Endothelial cell of umbilical vein (primary cell): ENCODE results near the gene MAPRE2. TPM values are rescaled to one million over a fixed set of nuclear protein-coding genes. Genes with fewer than 3 reads are reported as not detected.

ENCODE experiments used
- BruUV-seq: library from RNA; stranded (reverse); fragments of 400-500 nt; replicated peaks from 2 replicates; lab custom pipeline; 2021; lab: Mats Ljungman, UMichigan
- CTCF ChIA-PET: fragments of 300-600, 350-600 bp; sonication (Branson Sonifier 250); formaldehyde crosslinking; loops from one replicate; lab custom pipeline; 2021; ENCODE audit warnings: antibody characterized with exemption, inconsistent platforms; lab: Charles Lee
- POLR2A ChIA-PET: fragments of 300-600, 350-600 bp; sonication (Branson Sonifier 250); formaldehyde crosslinking; loops from one replicate; lab custom pipeline; 2021; ENCODE audit warnings: antibody characterized with exemption, inconsistent platforms; lab: Charles Lee
- DNase-seq: peaks from one replicate; pipeline ENCODE4 v3.0.0-alpha.2; 2011; ENCODE audit warnings: low read depth, low spot score
- FAIRE-seq: peaks from 2 replicates; lab custom pipeline; 2011; peaks lifted over from hg19 to GRCh38; lab: Jason Lieb, UNC
- H2AFZ ChIP-seq: 2 replicates; pipeline ENCODE4 v1.6.0; 2012; ENCODE audit warnings: low read depth, low read length, control low read depth, inconsistent platforms
- H3K27ac ChIP-seq: 2 replicates; pipeline ENCODE4 v1.5.1; 2011; ENCODE audit warnings: low read depth, mild to moderate bottlenecking, control low read depth, low read length, moderate library complexity; ENCODE audit not compliant: insufficient read depth
- H3K27me3 ChIP-seq, 2 experiments: 2 replicates each; pipeline versions ENCODE4 v1.6.0 to v1.6.1; 2011; ENCODE audit warnings: low read length in 2 of 2, mixed read lengths in 1 of 2; ENCODE audit not compliant: control insufficient read depth in 2 of 2, insufficient read depth in 2 of 2
- H3K36me3 ChIP-seq, 2 experiments: 2 replicates in 1 of 2; 3 replicates in 1 of 2; pipeline ENCODE4 v1.5.1; 2011; ENCODE audit warnings: low read length in 2 of 2, mild to moderate bottlenecking in 1 of 2, moderate library complexity in 1 of 2; ENCODE audit not compliant: control insufficient read depth in 2 of 2, insufficient read depth in 2 of 2; ENCODE audit errors: extremely low read depth in 1 of 2
- H3K4me1 ChIP-seq: 3 replicates; pipeline ENCODE4 v1.5.1; 2011; ENCODE audit warnings: mild to moderate bottlenecking, low read length; ENCODE audit not compliant: control insufficient read depth, insufficient read depth; ENCODE audit errors: extremely low read depth
- H3K4me2 ChIP-seq: 2 replicates; pipeline ENCODE4 v1.6.1; 2011; ENCODE audit warnings: low read length, control low read depth, mixed read lengths; ENCODE audit not compliant: insufficient read depth
- H3K4me3 ChIP-seq, 3 experiments: fragments of 200-600 bp in 1 of 3; sonication (generic), shearing (Covaris generic) in 1 of 3; replicated peaks in 1 of 3; 2 replicates each; pipeline ENCODE4 v1.5.1; 2011 to 2016; ENCODE audit warnings: control low read depth in 3 of 3, low read length in 3 of 3, mild to moderate bottlenecking in 2 of 3, inconsistent platforms in 1 of 3, low read depth in 1 of 3, moderate library complexity in 1 of 3; ENCODE audit not compliant: insufficient read depth in 1 of 3
- H3K79me2 ChIP-seq: 2 replicates; pipeline ENCODE4 v1.6.0; 2012; ENCODE audit warnings: low read length, inconsistent platforms; ENCODE audit not compliant: control insufficient read depth, insufficient read depth
- H3K9ac ChIP-seq: replicated peaks from 2 replicates; pipeline ENCODE3; 2011; ENCODE audit warnings: low read length, control low read depth; ENCODE audit not compliant: insufficient read depth; ENCODE audit errors: extremely low read depth
- H3K9me1 ChIP-seq: replicated peaks from 3 replicates; pipeline ENCODE4 v1.6.0; 2011; ENCODE audit warnings: mild to moderate bottlenecking, low read length; ENCODE audit not compliant: control insufficient read depth, insufficient read depth; ENCODE audit errors: extremely low read depth
- H3K9me3 ChIP-seq: replicated peaks from 2 replicates; pipeline ENCODE4 v1.5.1; 2012; ENCODE audit warnings: low read length, inconsistent platforms; ENCODE audit not compliant: control insufficient read depth, insufficient read depth
- H4K20me1 ChIP-seq: replicated peaks from 2 replicates; pipeline ENCODE3; 2011; ENCODE audit warnings: mild to moderate bottlenecking, low read length; ENCODE audit not compliant: control insufficient read depth, insufficient read depth; ENCODE audit errors: extremely low read depth
- EZH2 ChIP-seq: IDR thresholded peaks from 2 replicates; pipeline ENCODE4 v1.6.1; 2012; ENCODE audit warnings: borderline replicate concordance, low read depth, mild to moderate bottlenecking, moderate library complexity, low read length, inconsistent platforms; ENCODE audit not compliant: severe bottlenecking
- FOS ChIP-seq: IDR thresholded peaks from 2 replicates; pipeline ENCODE4 v1.6.1; 2011; ENCODE audit warnings: mild to moderate bottlenecking, low read length, moderate library complexity, borderline replicate concordance; ENCODE audit not compliant: insufficient read depth
- GATA2 ChIP-seq: IDR thresholded peaks from 2 replicates; pipeline ENCODE4 v1.7.0; 2011; ENCODE audit warnings: low read depth, mild to moderate bottlenecking, moderate library complexity, mixed read lengths, low read length; ENCODE audit not compliant: insufficient read length, insufficient read depth
- JUN ChIP-seq: IDR thresholded peaks from 2 replicates; pipeline ENCODE4 v1.6.1; 2011; ENCODE audit warnings: borderline replicate concordance, low read depth; ENCODE audit not compliant: insufficient read length, insufficient read depth
- MYC ChIP-seq: IDR thresholded peaks from one replicate; pipeline ENCODE4 v1.6.1; 2011; ENCODE audit warnings: mild to moderate bottlenecking, low read depth, low read length
- POLR2A ChIP-seq: IDR thresholded peaks from 2 replicates; pipeline ENCODE4 v1.6.1; 2012; ENCODE audit warnings: low read depth, mild to moderate bottlenecking, control low read depth, low read length
- POLR2AphosphoS5 ChIP-seq: IDR thresholded peaks from 2 replicates; pipeline ENCODE4 v1.6.1; 2012; ENCODE audit warnings: low read depth, mild to moderate bottlenecking, control low read depth, low read length, moderate library complexity; ENCODE audit not compliant: insufficient read depth
- dilution Hi-C: fragments of 300-500 bp; cut with MboI; formaldehyde crosslinking; loops from one replicate; pipeline ENCODE4 v1.15.0; 2019; ENCODE audit warnings: low sequenced_read_pairs; ENCODE audit not compliant: extremely low pct_ligation_motif_present
- intact Hi-C: fragments of 100-400 bp; cut with micrococcal nuclease; formaldehyde crosslinking; loops from one replicate; pipeline ENCODE4 v1.10.0; 2022
- polyA plus RNA-seq, 4 experiments: library from polyadenylated mRNA; depleted of rRNA in 3 of 4; stranded (reverse) in 3 of 4; unstranded in 1 of 4; fragments of >200 nt; gene quantifications; 2 replicates each; pipeline versions ENCODE4 v1.2.1 to v1.2.3, GENCODE V29; 2011 to 2012; ENCODE audit warnings: missing spikeins in 1 of 4
- total RNA-seq: library from RNA; stranded (reverse); gene quantifications from 2 replicates; pipeline ENCODE4 v1.2.3, GENCODE V29; 2021
- TF ChIP-seq, protein P1 (sequence below): IDR thresholded peaks from 2 replicates; pipeline ENCODE4 v1.6.1; 2011; ENCODE audit not compliant: insufficient read depth, insufficient read length
- TF ChIP-seq, protein P2 (sequence below), 2 donors: IDR thresholded peaks; 1 replicate in 1 of 2; 2 replicates in 1 of 2; pipeline ENCODE4 v1.5.1; 2011; ENCODE audit warnings: low read length in 2 of 2, mild to moderate bottlenecking in 2 of 2, moderate library complexity in 2 of 2, control low read depth in 1 of 2, inconsistent platforms in 1 of 2, low read depth in 1 of 2; ENCODE audit not compliant: insufficient read depth in 1 of 2; ENCODE audit errors: extremely low read depth in 1 of 2

The MAPRE2 gene
- total and polyA plus RNA-seq, 2 donors (not counting 3 experiments of a cell fraction or from before 2014, with no cell fraction given), result 117 to 148 TPM

DNA sequence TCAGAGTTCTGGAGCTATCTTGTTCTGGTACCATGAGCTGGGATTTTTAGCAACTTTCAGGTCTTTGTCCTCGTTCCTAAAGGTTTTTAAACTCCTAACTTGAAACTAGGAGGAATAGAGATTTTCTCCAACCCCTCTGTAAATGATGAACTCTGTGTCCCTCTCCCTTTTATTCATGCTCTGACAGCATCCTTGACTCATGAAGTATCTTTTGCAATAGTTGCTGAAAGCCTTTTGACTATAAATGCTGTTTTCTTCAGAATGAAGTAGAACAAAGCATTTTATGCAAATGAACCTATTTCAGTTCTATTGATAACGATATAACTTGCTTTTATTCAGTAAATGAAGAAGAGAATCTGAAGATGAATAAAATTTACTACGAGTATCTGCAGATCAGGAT, 17.0 kb upstream of the MAPRE2 start:
- Histone ChIP-seq H3K36me3 (no peaks in the 10 kb centered on the region), H3K9me3 (no peaks in the 10 kb centered on the region), H3K9me1 (no peaks in the 10 kb centered on the region), H2AFZ (no peak overlapping the region), H3K4me3 (no peak overlapping the region), H3K4me2 (no peak overlapping the region), H3K4me1 (peaks cover 9% of the 10 kb centered on the region), H4K20me1 (no peaks in the 10 kb centered on the region), H3K9ac (no peak overlapping the region), H3K27me3 (no peaks in the 10 kb centered on the region), H3K79me2 (no peaks in the 10 kb centered on the region), H3K27ac (no peak overlapping the region)
- dilution Hi-C loops (no loop called here), intact Hi-C loops (no loop called here)
- DNase-seq (no peak), FAIRE-seq (no peak)
- CTCF ChIA-PET, result interaction anchor here (1.4 to 3.1 kb wide), 3 partner anchors 14 to 119 kb away, joined by 3 to 44 read pairs (median 14); no protein-coding TSS in a partner anchor
- POLR2A ChIA-PET, result no interaction called here
- TF ChIP-seq FOS (no peak), POLR2A (no peak), EZH2 (no peak), JUN (no peak), POLR2AphosphoS5 (no peak), MYC (no peak), GATA2 (no peak)
- TF ChIP-seq, protein P1, sequence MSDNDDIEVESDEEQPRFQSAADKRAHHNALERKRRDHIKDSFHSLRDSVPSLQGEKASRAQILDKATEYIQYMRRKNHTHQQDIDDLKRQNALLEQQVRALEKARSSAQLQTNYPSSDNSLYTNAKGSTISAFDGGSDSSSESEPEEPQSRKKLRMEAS, result no peak
- TF ChIP-seq, protein P2, sequence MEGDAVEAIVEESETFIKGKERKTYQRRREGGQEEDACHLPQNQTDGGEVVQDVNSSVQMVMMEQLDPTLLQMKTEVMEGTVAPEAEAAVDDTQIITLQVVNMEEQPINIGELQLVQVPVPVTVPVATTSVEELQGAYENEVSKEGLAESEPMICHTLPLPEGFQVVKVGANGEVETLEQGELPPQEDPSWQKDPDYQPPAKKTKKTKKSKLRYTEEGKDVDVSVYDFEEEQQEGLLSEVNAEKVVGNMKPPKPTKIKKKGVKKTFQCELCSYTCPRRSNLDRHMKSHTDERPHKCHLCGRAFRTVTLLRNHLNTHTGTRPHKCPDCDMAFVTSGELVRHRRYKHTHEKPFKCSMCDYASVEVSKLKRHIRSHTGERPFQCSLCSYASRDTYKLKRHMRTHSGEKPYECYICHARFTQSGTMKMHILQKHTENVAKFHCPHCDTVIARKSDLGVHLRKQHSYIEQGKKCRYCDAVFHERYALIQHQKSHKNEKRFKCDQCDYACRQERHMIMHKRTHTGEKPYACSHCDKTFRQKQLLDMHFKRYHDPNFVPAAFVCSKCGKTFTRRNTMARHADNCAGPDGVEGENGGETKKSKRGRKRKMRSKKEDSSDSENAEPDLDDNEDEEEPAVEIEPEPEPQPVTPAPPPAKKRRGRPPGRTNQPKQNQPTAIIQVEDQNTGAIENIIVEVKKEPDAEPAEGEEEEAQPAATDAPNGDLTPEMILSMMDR (IDR thresholded peaks at IDR 0.05; ENCODE audit: extremely low read depth in 1 of 2, insufficient read depth in 1 of 2, low read depth in 1 of 2, low read length in 2 of 2), result no peak
- no TSS peak for BruUV-seq
